ENCODE measurements around the gene IGFBP2.

GRCh38 chr2:216679658-216680024 lies 46.4 kb downstream of the IGFBP2 start:
- TF ChIP-seq CTCF (IDR thresholded peaks at IDR 0.05) = no peak
- no peak for TF ChIP-seq TCF7L2 (IDR thresholded peaks at IDR 0.05; ENCODE audit: low read depth, low read length)
- TF ChIP-seq POLR2AphosphoS5 (IDR thresholded peaks at IDR 0.05; ENCODE audit: low read depth, low read length) = no peak
